Measurements from ENCODE around the gene ATP10A. TPM values are rescaled to one million over a fixed set of nuclear protein-coding genes. Genes with fewer than 3 reads are reported as not detected.

The ATP10A gene
- total RNA-seq, 1 experiment from 2014 or later = 3.9 TPM

GRCh38 chr15:25673972-25674371 lies 189.2 kb downstream of the ATP10A start:
- no peaks in the 10 kb centered on the region for H3K9me3 ChIP-seq (ENCODE audit: control insufficient read depth, low read depth, low read length)
- H3K27me3 ChIP-seq (ENCODE audit: insufficient read depth, low read length) = no peaks in the 10 kb centered on the region
- DNase-seq = no peak
- H3K56ac ChIP-seq (ENCODE audit: insufficient read length, low read depth, low read length) = no peak overlapping the region
- no peak overlapping the region for H3K27ac Mint-ChIP-seq
- no peak for TF ChIP-seq CTCF (conservative IDR thresholded peaks at IDR 0.05)
- H3K4me2 ChIP-seq (ENCODE audit: insufficient read depth, insufficient read length, low read length) = no peak overlapping the region
- no CpG with 5 or more reads among the region's 8 CpGs for WGBS (ENCODE audit: extremely low coverage, insufficient read length, low lambda C conversion rate)
- no peaks in the 10 kb centered on the region for H4K20me1 ChIP-seq (ENCODE audit: control insufficient read depth, insufficient read depth, insufficient read length)
- H3K79me1 ChIP-seq (ENCODE audit: insufficient read depth, low read depth, low read length, poor library complexity, severe bottlenecking) = no peaks in the 10 kb centered on the region
- H3K23me2 ChIP-seq (ENCODE audit: insufficient read length, low read depth, low read length, poor library complexity, severe bottlenecking) = no peaks in the 10 kb centered on the region
- no peak overlapping the region for H3K14ac ChIP-seq (ENCODE audit: insufficient read depth, low read length)
- H3K4me3 Mint-ChIP-seq = no peak overlapping the region
- H2BK20ac ChIP-seq (ENCODE audit: low read depth, low read length, poor library complexity, severe bottlenecking) = no peak overlapping the region
- no peak overlapping the region for H4K5ac ChIP-seq (ENCODE audit: insufficient read length, low read depth, low read length)
- H3K9ac ChIP-seq (ENCODE audit: extremely low read depth, insufficient read length, low read length) = no peak overlapping the region
- no peak overlapping the region for H2BK12ac ChIP-seq (ENCODE audit: insufficient read length, low read depth, low read length)
- H4K91ac ChIP-seq (ENCODE audit: insufficient read length, low read depth, low read length) = no peak overlapping the region
- no peak overlapping the region for H2BK5ac ChIP-seq (ENCODE audit: insufficient read length, low read length)
- no peaks in the 10 kb centered on the region for H3K79me2 ChIP-seq (ENCODE audit: insufficient read depth, low read length)
- peaks cover 51 to 58% of the 10 kb centered on the region in 2 experiments for H3K4me1 Mint-ChIP-seq
- no peak overlapping the region for H3K18ac ChIP-seq (ENCODE audit: insufficient read length, low read depth, low read length)
- H3K4me1 ChIP-seq (ENCODE audit: insufficient read depth, low read length) = peaks cover 20% of the 10 kb centered on the region
- no peak overlapping the region for H2BK15ac ChIP-seq (ENCODE audit: low read depth, low read length)
- H3K27ac ChIP-seq (ENCODE audit: insufficient read length, low read depth, low read length) = no peak overlapping the region
- no peak overlapping the region for H4K8ac ChIP-seq (replicated peaks; ENCODE audit: insufficient read length, low read depth, low read length)
- H3K9me3 Mint-ChIP-seq = no peaks in the 10 kb centered on the region; a peak in 3 of 5 replicates
- peaks cover 22% of the 10 kb centered on the region for H3K27me3 Mint-ChIP-seq (ENCODE audit: low read depth)
- H2BK120ac ChIP-seq (ENCODE audit: low read depth, low read length, poor library complexity, severe bottlenecking) = no peak overlapping the region
- H2AK5ac ChIP-seq (ENCODE audit: insufficient read length, low read length) = no peak overlapping the region
- H3K23ac ChIP-seq (ENCODE audit: insufficient read length, low read depth, low read length) = no peak overlapping the region
- peaks cover 0 to 4% (median 0%) of the 10 kb centered on the region in 3 experiments; a peak in 2 of 7 replicates for H3K36me3 Mint-ChIP-seq (ENCODE audit: insufficient read depth in 1 of 3, low read depth in 3 of 3)
- H3K4ac ChIP-seq (ENCODE audit: low read depth, low read length) = no peak overlapping the region
- H3T11ph ChIP-seq (ENCODE audit: low read length) = no peak overlapping the region
- no peak overlapping the region for H2AFZ ChIP-seq (ENCODE audit: low read length)
